HL-60 (cell line): ENCODE data around the gene BIN2.

ENCODE experiments used
- CTCF ChIP-seq: IDR thresholded peaks from one replicate; pipeline ENCODE4 v1.5.1; 2011; ENCODE audit warnings: low read length, control low read depth, inconsistent platforms; ENCODE audit not compliant: insufficient read depth
- POLR2AphosphoS5 ChIP-seq: IDR thresholded peaks from 2 replicates; pipeline ENCODE4 v1.6.1; 2012; ENCODE audit warnings: low read depth
- SPI1 ChIP-seq: IDR thresholded peaks from 2 replicates; pipeline ENCODE4 v1.6.1; 2012; ENCODE audit warnings: low read depth, mild to moderate bottlenecking, borderline replicate concordance

GRCh38 chr12:51295651-51296050 lies 28.3 kb downstream of the BIN2 start:
- TF ChIP-seq CTCF, result no peak
- TF ChIP-seq SPI1, result no peak
- no peak for TF ChIP-seq POLR2AphosphoS5
